Esophagus muscularis mucosa (tissue), 4 donors: ENCODE measurements around the gene CNTRL. TPM values are rescaled to one million over a fixed set of nuclear protein-coding genes. Genes with fewer than 3 reads are reported as not detected.

Experiments
- DNase-seq: peaks from one replicate; pipeline ENCODE4 v3.0.0-alpha.2; 2017; ENCODE audit errors: extremely low spot score
- H3K27ac ChIP-seq, 4 donors: fragments of 200-600 bp; sonication (generic); replicated peaks in 1 of 4; 1 replicate in 3 of 4; 2 replicates in 1 of 4; pipeline ENCODE4 v1.5.1; 2016 to 2019; ENCODE audit warnings: mild to moderate bottlenecking in 1 of 4
- H3K27me3 ChIP-seq, 4 donors: fragments of 200-600 bp; sonication (generic); one replicate each; pipeline versions ENCODE4 v1.5.1 to v1.6.0; 2016 to 2019
- H3K36me3 ChIP-seq, 4 donors: fragments of 200-600 bp; sonication (generic); one replicate each; pipeline ENCODE4 v1.5.1; 2016 to 2019
- H3K4me1 ChIP-seq, 4 donors: fragments of 200-600 bp; sonication (generic); one replicate each; pipeline ENCODE4 v1.5.1; 2016 to 2019
- H3K4me3 ChIP-seq, 4 donors: fragments of 200-600 bp; sonication (generic); 1 replicate in 2 of 4; 2 replicates in 2 of 4; pipeline ENCODE4 v1.5.1; 2016 to 2019; ENCODE audit warnings: mild to moderate bottlenecking in 4 of 4, moderate library complexity in 1 of 4
- H3K9me3 ChIP-seq, 4 donors: fragments of 200-600 bp; sonication (generic); 1 replicate in 3 of 4; 2 replicates in 1 of 4; pipeline ENCODE4 v1.5.1; 2016 to 2019
- CTCF ChIP-seq, 3 experiments: fragments of 200-600 bp in 2 of 3; fragments of 450-650 bp in 1 of 3; sonication (generic) in 2 of 3; IDR thresholded peaks; one replicate each; pipeline ENCODE4 v1.5.1; 2017 to 2019; ENCODE audit warnings: antibody characterized with exemption in 3 of 3, mild to moderate bottlenecking in 2 of 3, moderate library complexity in 1 of 3
- EP300 ChIP-seq: sonication (generic); formaldehyde crosslinking; IDR thresholded peaks from one replicate; pipeline ENCODE4 v1.6.1; 2017; ENCODE audit warnings: antibody characterized with exemption
- POLR2A ChIP-seq: fragments of 450-650 bp; IDR thresholded peaks from one replicate; pipeline ENCODE4 v1.6.1; 2017; ENCODE audit warnings: antibody characterized with exemption, moderate library complexity, mild to moderate bottlenecking, low read depth
- POLR2AphosphoS5 ChIP-seq, 2 donors: sonication (generic); formaldehyde crosslinking; IDR thresholded peaks; one replicate each; pipeline ENCODE4 v1.6.1; 2017; ENCODE audit warnings: antibody characterized with exemption in 2 of 2
- WGBS: methylation state at CpG from one replicate; pipeline ENCODE4 v1.1.5; 2018; 5-methylcytosine and 5-hydroxymethylcytosine counted together
- intact Hi-C: fragments of 100-400 bp; cut with DNase I; formaldehyde crosslinking; loops from one replicate; pipeline ENCODE4 v1.15.1; 2023
- total RNA-seq, 4 donors: library from RNA; depleted of rRNA; stranded (reverse); fragments of >200 nt; gene quantifications; one replicate each; pipeline versions ENCODE4 v1.1.0 to v1.2.1, GENCODE V29; 2016

Gene CNTRL
- total RNA-seq, 4 donors from 2014 or later: 7.8 to 14.1 (median 11.2) TPM

GRCh38 chr9:121135642-121136041 is 60.9 kb downstream of the CNTRL start:
- Histone ChIP-seq H3K27ac (no peak overlapping the region), H3K4me3 (no peak overlapping the region), H3K9me3 (no peaks in the 10 kb centered on the region), H3K36me3 (peaks cover 14 to 67% (median 36%) of the 10 kb centered on the region in 4 donors), H3K27me3 (no peaks in the 10 kb centered on the region), H3K4me1 (no peaks in the 10 kb centered on the region)
- TF ChIP-seq POLR2AphosphoS5 (IDR thresholded peaks at IDR 0.05) (no peak), EP300 (no peak), POLR2A (no peak), CTCF (IDR thresholded peaks at IDR 0.05) (no peak)
- WGBS: 96% methylated on average over 2 of the region's 2 CpGs
- intact Hi-C loops: no loop called here
- DNase-seq: no peak

GRCh38 chr9:121138561-121138960 is 63.8 kb downstream of the CNTRL start:
- peaks cover 20 to 85% (median 58%) of the 10 kb centered on the region in 4 donors for H3K36me3 ChIP-seq
- TF ChIP-seq POLR2A: no peak
- TF ChIP-seq CTCF (IDR thresholded peaks at IDR 0.05): no peak
- TF ChIP-seq POLR2AphosphoS5 (IDR thresholded peaks at IDR 0.05): no peak
- intact Hi-C loops: no loop called here

DNA sequence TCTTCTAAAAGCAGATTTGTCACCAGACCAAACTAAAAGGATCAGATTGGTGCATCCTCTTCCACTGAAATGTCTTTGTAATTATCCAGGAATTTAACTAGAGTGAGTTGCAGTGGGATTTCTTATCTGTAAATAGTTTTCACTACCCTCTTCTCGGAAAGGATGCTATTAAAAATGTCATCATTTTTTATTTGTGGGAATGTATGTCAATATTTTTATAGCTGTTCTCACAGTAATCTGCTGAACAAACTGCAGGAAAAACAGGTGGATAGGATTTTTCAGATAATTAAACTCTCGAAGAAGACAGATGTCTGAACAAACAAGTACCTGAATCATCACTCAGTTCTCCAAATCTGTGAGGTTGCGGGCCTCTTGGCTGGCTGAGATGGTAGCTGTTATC is 64.2 kb downstream of the CNTRL start:
- DNase-seq: no peak
- H3K4me1 ChIP-seq: no peaks in the 10 kb centered on the region
- intact Hi-C loops: no loop called here
- H3K27ac ChIP-seq: no peak overlapping the region
- no peaks in the 10 kb centered on the region for H3K27me3 ChIP-seq
- peaks cover 25 to 86% (median 61%) of the 10 kb centered on the region in 4 donors for H3K36me3 ChIP-seq
- no peaks in the 10 kb centered on the region for H3K9me3 ChIP-seq
- no peak overlapping the region for H3K4me3 ChIP-seq
- WGBS: 89% methylated on average over 3 of the region's 3 CpGs
- TF ChIP-seq EP300: no peak
- TF ChIP-seq POLR2A: no peak
- TF ChIP-seq POLR2AphosphoS5 (IDR thresholded peaks at IDR 0.05): no peak
- TF ChIP-seq CTCF (IDR thresholded peaks at IDR 0.05): no peak

More at GRCh38 chr9:121138561-121138960, 63.8 kb downstream of the CNTRL start:
- H3K27me3 ChIP-seq: no peaks in the 10 kb centered on the region
- no peaks in the 10 kb centered on the region for H3K4me1 ChIP-seq
- no peak overlapping the region for H3K4me3 ChIP-seq
- H3K9me3 ChIP-seq: no peaks in the 10 kb centered on the region
- DNase-seq: no peak
- no peak overlapping the region for H3K27ac ChIP-seq

DNA sequence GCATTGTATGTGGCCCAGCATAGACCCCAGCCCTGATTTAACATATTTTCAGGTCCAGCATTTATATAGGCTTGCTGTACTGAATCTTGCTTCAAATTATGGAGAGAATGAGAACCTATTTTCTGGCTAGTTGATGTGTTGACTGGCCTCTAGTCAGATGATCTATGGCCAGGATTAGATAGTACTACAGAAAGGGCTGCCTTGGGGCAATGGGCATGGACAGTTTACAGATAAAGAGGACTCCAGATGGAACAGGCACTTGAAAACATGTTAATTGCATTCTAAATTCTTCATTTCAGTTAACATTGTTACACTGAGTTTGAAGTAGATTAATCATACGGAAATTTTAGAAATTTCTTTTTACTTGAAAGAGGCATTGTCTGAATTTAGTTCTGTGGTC is 65.4 kb downstream of the CNTRL start:
- 95% methylated on average over 1 of the region's 1 CpG for WGBS
- Histone ChIP-seq H3K36me3 (peaks cover 36 to 92% (median 73%) of the 10 kb centered on the region in 4 donors), H3K27ac (no peak overlapping the region)

More for the DNA sequence above, 65.4 kb downstream of the CNTRL start:
- intact Hi-C loops: no loop called here
- Histone ChIP-seq H3K27me3 (no peaks in the 10 kb centered on the region), H3K4me3 (no peak overlapping the region), H3K9me3 (no peaks in the 10 kb centered on the region), H3K4me1 (no peaks in the 10 kb centered on the region)
- no peak for DNase-seq
- no peak for TF ChIP-seq POLR2AphosphoS5 (IDR thresholded peaks at IDR 0.05)
- TF ChIP-seq EP300: no peak
- TF ChIP-seq CTCF (IDR thresholded peaks at IDR 0.05): no peak
- TF ChIP-seq POLR2A: no peak
